Mucosa of stomach (tissue), 1 donor: ENCODE results near the gene CNKSR3.
A peak's percentile ranks its signal among the peaks of the same experiment; 100 is the strongest.
"Not testable (repeated sequence)": the region's sequence is repeated elsewhere in the genome, so short reads cannot be mapped to it uniquely, and the experiment has no call there.

ENCODE experiments used
- H3K27me3 ChIP-seq: one replicate; pipeline ENCODE4 v1.7.0; 2013; ENCODE audit warnings: mild to moderate bottlenecking, low read length; ENCODE audit not compliant: control insufficient read depth, insufficient read depth
- H3K36me3 ChIP-seq: one replicate; pipeline ENCODE4 v1.7.0; 2013; ENCODE audit warnings: low read length; ENCODE audit not compliant: control insufficient read depth, insufficient read depth
- H3K4me1 ChIP-seq: one replicate; pipeline ENCODE4 v1.7.0; 2013; ENCODE audit warnings: mild to moderate bottlenecking, low read length; ENCODE audit not compliant: control insufficient read depth, insufficient read depth
- H3K4me3 ChIP-seq: one replicate; pipeline ENCODE4 v1.7.0; 2013; ENCODE audit warnings: low read length
- H3K9ac ChIP-seq: one replicate; pipeline ENCODE4 v1.7.0; 2013; ENCODE audit warnings: mild to moderate bottlenecking, low read length, moderate library complexity
- H3K9me3 ChIP-seq: one replicate; pipeline ENCODE4 v1.7.0; 2013; ENCODE audit warnings: mild to moderate bottlenecking, low read length, moderate library complexity; ENCODE audit not compliant: control insufficient read depth
- donor health status: Pancreatic carcinoma.

CNKSR3 gene

GRCh38 chr6:154510144-154510905 lies at the start of gene CNKSR3:
Gene CNKSR3 (minus strand): TSS chr6:154510685. CDS start chr6:154510114, 571 bp downstream.
- Histone ChIP-seq H3K27me3 (no peaks in the 10 kb centered on the region), H3K9ac (peak within 1 kb of the TSS; percentile 89), H3K4me1 (peaks cover 28% of the 10 kb centered on the region), H3K4me3 (peak within 1 kb of the TSS; percentile 93), H3K36me3 (no peaks in the 10 kb centered on the region), H3K9me3 (no peaks in the 10 kb centered on the region)

- no peaks in the 10 kb centered on the region for H3K27me3 ChIP-seq
- no peaks in the 10 kb centered on the region for H3K9me3 ChIP-seq
- no peaks in the 10 kb centered on the region for H3K4me1 ChIP-seq
- no peak overlapping the region for H3K4me3 ChIP-seq
- no peaks in the 10 kb centered on the region for H3K36me3 ChIP-seq
- H3K9ac ChIP-seq: no peak overlapping the region
These were observed 48.5 kb upstream of the CNKSR3 start for GRCh38 chr6:154558984-154559383.

DNA sequence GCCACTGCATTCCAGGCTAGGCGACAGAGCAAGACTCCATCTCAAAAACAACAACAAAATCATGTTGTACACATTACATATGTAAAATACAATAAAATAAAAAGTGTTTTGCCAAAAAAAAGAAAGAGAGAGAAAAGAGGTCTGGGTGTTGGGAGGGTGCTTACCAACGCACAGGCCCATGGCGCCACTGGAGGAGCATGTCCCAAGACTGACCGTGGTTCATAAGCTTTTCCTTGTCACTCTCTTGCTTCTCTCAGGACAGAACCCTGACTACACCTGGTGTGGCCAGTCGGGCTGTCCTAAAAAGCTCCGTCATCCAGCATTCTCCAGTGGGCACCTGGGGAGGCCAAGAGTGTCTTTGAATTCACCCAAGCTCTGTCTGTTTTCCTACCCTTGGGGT lies 48.0 kb upstream of the CNKSR3 start:
- H3K27me3 ChIP-seq: no peaks in the 10 kb centered on the region
- H3K36me3 ChIP-seq: no peaks in the 10 kb centered on the region
- no peaks in the 10 kb centered on the region for H3K9me3 ChIP-seq
- H3K9ac ChIP-seq: no peak overlapping the region
- H3K4me3 ChIP-seq: no peak overlapping the region
- H3K4me1 ChIP-seq: no peaks in the 10 kb centered on the region

DNA sequence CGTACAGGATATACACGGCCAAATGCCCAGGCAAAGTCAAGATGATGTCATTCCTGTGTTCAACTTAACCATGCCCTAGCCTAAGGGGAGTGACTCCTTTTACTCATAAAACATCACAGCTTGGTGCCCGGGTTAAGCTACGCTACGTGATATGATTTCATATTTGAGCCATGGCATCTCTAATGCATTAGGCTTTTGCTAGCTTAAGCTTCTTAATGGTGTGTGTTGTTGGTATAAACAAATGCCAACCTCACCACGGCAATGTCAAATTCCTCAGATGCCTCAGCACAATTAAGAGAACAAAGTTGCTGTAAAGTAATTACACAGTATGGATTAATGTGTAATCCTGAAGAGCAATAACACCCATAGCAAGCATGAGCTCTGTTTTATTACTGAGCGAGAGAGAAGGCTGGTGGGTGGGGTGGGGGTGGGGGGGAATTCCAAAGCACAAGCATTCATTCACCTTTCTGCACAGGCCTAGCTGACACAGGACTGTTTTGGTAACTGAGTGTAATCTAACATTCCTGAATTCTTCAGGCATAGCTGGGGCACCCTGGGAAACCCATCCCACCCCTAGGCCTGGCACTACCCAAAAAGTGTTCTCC lies 44.7 kb upstream of the CNKSR3 start:
- Histone ChIP-seq H3K27me3 (no peaks in the 10 kb centered on the region), H3K4me3 (no peak overlapping the region), H3K36me3 (no peaks in the 10 kb centered on the region), H3K9ac (no peak overlapping the region), H3K4me1 (no peaks in the 10 kb centered on the region), H3K9me3 (no peaks in the 10 kb centered on the region)

- Histone ChIP-seq H3K4me1 (no peaks in the 10 kb centered on the region), H3K4me3 (no peak overlapping the region), H3K36me3 (no peaks in the 10 kb centered on the region), H3K9ac (no peak overlapping the region), H3K9me3 (no peaks in the 10 kb centered on the region), H3K27me3 (no peaks in the 10 kb centered on the region)
These were observed 44.0 kb upstream of the CNKSR3 start for GRCh38 chr6:154554491-154554890.

GRCh38 chr6:154550779-154551178 lies 40.3 kb upstream of the CNKSR3 start:
- H3K4me1 ChIP-seq: no peaks in the 10 kb centered on the region
- no peaks in the 10 kb centered on the region for H3K9me3 ChIP-seq
- H3K36me3 ChIP-seq: no peaks in the 10 kb centered on the region
- H3K9ac ChIP-seq: no peak overlapping the region
- no peaks in the 10 kb centered on the region for H3K27me3 ChIP-seq
- H3K4me3 ChIP-seq: no peak overlapping the region

DNA sequence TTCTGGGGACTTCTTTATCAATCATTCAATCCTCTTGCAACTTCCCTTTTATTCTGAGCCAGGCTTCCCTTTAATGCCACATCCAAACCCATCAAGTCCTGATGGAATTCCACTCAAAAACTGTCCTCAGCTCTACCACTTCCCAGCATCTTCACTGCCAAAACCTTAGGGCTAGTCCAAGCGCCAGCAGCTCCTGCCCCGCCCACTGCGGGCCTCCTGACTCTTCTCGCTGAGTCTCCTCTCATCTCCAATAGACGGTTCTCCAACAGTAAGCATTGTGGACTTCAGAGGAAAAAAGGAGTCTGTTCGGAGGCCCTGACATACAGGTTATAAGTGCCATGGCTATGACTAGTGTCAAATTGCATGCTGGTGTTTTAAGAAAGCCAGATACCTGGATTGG lies 38.7 kb upstream of the CNKSR3 start:
- H3K9ac ChIP-seq: no peak overlapping the region
- H3K4me3 ChIP-seq: no peak overlapping the region
- H3K9me3 ChIP-seq: no peaks in the 10 kb centered on the region
- no peaks in the 10 kb centered on the region for H3K36me3 ChIP-seq
- no peaks in the 10 kb centered on the region for H3K4me1 ChIP-seq
- H3K27me3 ChIP-seq: no peaks in the 10 kb centered on the region

- H3K9me3 ChIP-seq: no peaks in the 10 kb centered on the region
- no peaks in the 10 kb centered on the region for H3K36me3 ChIP-seq
- no peaks in the 10 kb centered on the region for H3K27me3 ChIP-seq
- no peaks in the 10 kb centered on the region for H3K4me1 ChIP-seq
- H3K4me3 ChIP-seq: no peak overlapping the region
- H3K9ac ChIP-seq: no peak overlapping the region
These were observed 37.8 kb upstream of the CNKSR3 start for GRCh38 chr6:154548130-154548830.

DNA sequence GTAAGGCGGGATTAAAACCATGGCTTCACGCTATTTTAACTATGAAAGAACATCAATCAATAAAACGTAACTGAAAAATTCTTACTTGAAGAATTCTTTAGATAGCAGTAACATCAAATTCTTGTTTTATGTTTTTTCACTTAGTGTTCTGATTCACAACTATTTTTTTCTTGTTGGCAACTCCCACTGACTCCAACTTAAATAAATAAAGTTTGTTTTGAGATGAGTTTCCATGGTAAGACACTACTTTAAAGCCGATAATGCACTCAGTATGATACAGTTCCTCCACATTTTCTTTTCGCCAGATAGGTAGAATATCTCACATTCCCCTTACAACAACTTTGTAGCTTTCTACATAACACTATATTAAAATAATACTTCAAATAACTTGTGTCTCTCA lies 33.1 kb upstream of the CNKSR3 start:
- Histone ChIP-seq H3K4me3 (no peak overlapping the region), H3K4me1 (no peaks in the 10 kb centered on the region), H3K9me3 (no peaks in the 10 kb centered on the region), H3K9ac (no peak overlapping the region), H3K27me3 (no peaks in the 10 kb centered on the region), H3K36me3 (no peaks in the 10 kb centered on the region)

DNA sequence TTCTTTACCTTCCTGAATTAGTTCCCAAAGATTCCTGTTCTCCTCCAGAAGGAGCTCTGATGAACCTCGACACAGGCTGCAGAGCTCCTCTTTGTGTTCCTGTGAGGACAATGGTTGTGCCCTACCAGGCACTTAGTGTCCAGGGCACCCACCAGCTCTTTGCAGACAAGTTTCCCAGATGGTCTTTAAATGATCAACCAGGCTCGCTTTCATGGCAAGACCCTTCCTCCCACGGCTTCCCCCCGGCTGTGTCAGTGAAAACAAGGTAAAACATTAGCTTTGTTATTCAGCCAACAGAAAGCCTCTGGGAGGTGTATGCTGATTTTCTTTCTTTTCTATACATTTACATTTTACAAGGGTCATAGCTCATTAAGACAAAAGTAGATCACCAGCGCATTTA lies 32.3 kb upstream of the CNKSR3 start:
- no peaks in the 10 kb centered on the region for H3K36me3 ChIP-seq
- H3K9me3 ChIP-seq: no peaks in the 10 kb centered on the region
- no peaks in the 10 kb centered on the region for H3K4me1 ChIP-seq
- no peak overlapping the region for H3K4me3 ChIP-seq
- no peak overlapping the region for H3K9ac ChIP-seq
- no peaks in the 10 kb centered on the region for H3K27me3 ChIP-seq

GRCh38 chr6:154541837-154542236 lies 31.4 kb upstream of the CNKSR3 start:
- not testable (repeated sequence) for H3K4me3 ChIP-seq, H3K36me3 ChIP-seq, H3K27me3 ChIP-seq, H3K9me3 ChIP-seq, H3K9ac ChIP-seq, H3K4me1 ChIP-seq

DNA sequence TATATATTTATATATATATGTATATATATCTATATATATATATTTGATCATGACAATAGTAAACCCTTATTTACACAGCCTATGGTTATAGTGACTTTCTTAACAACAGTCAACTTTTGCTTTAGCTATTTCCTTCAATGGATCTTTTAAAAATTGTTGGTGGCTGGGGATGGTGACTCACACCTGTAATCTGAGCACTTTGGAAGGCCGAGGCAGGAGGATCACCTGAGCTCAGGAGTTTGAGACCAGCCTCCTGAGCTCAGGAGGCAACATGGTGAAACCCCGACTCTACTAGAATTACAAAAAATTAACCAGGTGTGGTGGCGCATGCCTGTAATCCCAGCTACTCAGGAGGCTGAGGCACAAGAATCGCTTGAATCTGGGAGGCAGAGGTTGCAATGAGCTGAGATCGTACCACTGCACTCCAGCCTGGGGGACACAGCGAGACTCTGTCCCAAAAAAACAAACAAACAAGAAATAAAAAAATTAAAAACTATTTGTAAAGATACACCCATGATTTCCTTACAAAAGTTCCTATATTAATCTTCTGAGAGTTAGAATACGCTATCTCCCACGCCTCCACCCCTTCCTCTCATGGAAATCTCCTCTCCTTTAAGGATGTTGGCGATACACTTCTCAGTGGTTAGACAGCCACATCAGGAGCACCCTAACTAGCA lies 29.2 kb upstream of the CNKSR3 start:
- no peaks in the 10 kb centered on the region for H3K36me3 ChIP-seq
- H3K27me3 ChIP-seq: no peaks in the 10 kb centered on the region
- no peak overlapping the region for H3K9ac ChIP-seq
- no peaks in the 10 kb centered on the region for H3K9me3 ChIP-seq
- no peaks in the 10 kb centered on the region for H3K4me1 ChIP-seq
- H3K4me3 ChIP-seq: no peak overlapping the region
